Spleen (tissue), 7 donors: ENCODE measurements around the gene CNIH2.

Experiments used
- POLR2A ChIP-seq, 3 donors: fragments of 450-650 bp; IDR thresholded peaks; one replicate each; pipeline ENCODE4 v1.5.1; 2017; ENCODE audit warnings: antibody characterized with exemption in 3 of 3, mild to moderate bottlenecking in 1 of 3
- POLR2AphosphoS5 ChIP-seq, 3 donors: sonication (generic); formaldehyde crosslinking; IDR thresholded peaks; one replicate each; pipeline ENCODE4 v1.5.1; 2017; ENCODE audit warnings: antibody characterized with exemption in 3 of 3
- TF ChIP-seq, protein P1 (sequence below), 11 experiments: fragments of 200-600 bp in 7 of 11; fragments of 450-650 bp in 4 of 11; sonication (generic) in 4 of 11; IDR thresholded peaks in 8 of 11; conservative IDR thresholded peaks in 3 of 11; 1 replicate in 7 of 11; 2 replicates in 4 of 11; pipeline versions ENCODE4 v1.4.0 to v1.8.0; 2016 to 2021; ENCODE audit warnings: antibody characterized with exemption in 11 of 11, inconsistent platforms in 4 of 11, mild to moderate bottlenecking in 1 of 11
- donor health status: DM: no; HTN: no; CAD: no; lungs with moderate emphysema.
- donor health status: DM: no; HTN: no; CAD: no.
- donor health status: DM: no; HTN: no; CAD: no.

- TF ChIP-seq, protein P1, sequence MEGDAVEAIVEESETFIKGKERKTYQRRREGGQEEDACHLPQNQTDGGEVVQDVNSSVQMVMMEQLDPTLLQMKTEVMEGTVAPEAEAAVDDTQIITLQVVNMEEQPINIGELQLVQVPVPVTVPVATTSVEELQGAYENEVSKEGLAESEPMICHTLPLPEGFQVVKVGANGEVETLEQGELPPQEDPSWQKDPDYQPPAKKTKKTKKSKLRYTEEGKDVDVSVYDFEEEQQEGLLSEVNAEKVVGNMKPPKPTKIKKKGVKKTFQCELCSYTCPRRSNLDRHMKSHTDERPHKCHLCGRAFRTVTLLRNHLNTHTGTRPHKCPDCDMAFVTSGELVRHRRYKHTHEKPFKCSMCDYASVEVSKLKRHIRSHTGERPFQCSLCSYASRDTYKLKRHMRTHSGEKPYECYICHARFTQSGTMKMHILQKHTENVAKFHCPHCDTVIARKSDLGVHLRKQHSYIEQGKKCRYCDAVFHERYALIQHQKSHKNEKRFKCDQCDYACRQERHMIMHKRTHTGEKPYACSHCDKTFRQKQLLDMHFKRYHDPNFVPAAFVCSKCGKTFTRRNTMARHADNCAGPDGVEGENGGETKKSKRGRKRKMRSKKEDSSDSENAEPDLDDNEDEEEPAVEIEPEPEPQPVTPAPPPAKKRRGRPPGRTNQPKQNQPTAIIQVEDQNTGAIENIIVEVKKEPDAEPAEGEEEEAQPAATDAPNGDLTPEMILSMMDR (IDR thresholded peaks at IDR 0.05 in 8 of 11, conservative IDR thresholded peaks at IDR 0.05 in 3 of 11), result no peak
- no peak for TF ChIP-seq POLR2A (IDR thresholded peaks at IDR 0.05)
- TF ChIP-seq POLR2AphosphoS5 (IDR thresholded peaks at IDR 0.05), result peak in 2 of 3 donors; percentile 50 to 55
Observed at GRCh38 chr11:66316849-66317251, 38.9 kb downstream of the CNIH2 start, which contains the start of gene CD248.
